Mesodermal cell (in vitro differentiated cells): ENCODE measurements around the gene WNK1.

Experiments
- H3K27ac ChIP-seq: 2 replicates; pipeline ENCODE4 v1.7.0; 2013; ENCODE audit warnings: mild to moderate bottlenecking, low read depth, low read length, moderate library complexity; ENCODE audit not compliant: severe bottlenecking
- H3K36me3 ChIP-seq: 2 replicates; pipeline ENCODE4 v1.7.1; 2013; ENCODE audit warnings: mild to moderate bottlenecking, low read length, moderate library complexity; ENCODE audit not compliant: control insufficient read depth, insufficient read depth
- H3K4me1 ChIP-seq: one replicate; pipeline ENCODE4 v1.7.1; 2013; ENCODE audit warnings: mild to moderate bottlenecking, low read length; ENCODE audit not compliant: insufficient read depth, control insufficient read depth, poor library complexity, severe bottlenecking
- H3K4me3 ChIP-seq: 2 replicates; pipeline ENCODE4 v1.7.0; 2013; ENCODE audit warnings: low read length, control low read depth, mild to moderate bottlenecking; ENCODE audit not compliant: insufficient read depth, poor library complexity, severe bottlenecking; ENCODE audit errors: extremely low read depth
- H3K9me3 ChIP-seq: 2 replicates; pipeline ENCODE4 v1.7.1; 2013; ENCODE audit warnings: mild to moderate bottlenecking, low read length, moderate library complexity; ENCODE audit not compliant: control insufficient read depth
- WGBS, 2 experiments: methylation state at CpG; one replicate each; pipeline ENCODE4 v1.1.5; 2013; ENCODE audit warnings: missing lambda C conversion rate in 2 of 2; ENCODE audit not compliant: insufficient coverage in 2 of 2; 5-methylcytosine and 5-hydroxymethylcytosine counted together

WNK1 gene

GRCh38 chr12:818733-819132 lies 66.4 kb downstream of the WNK1 start:
- Histone ChIP-seq H3K9me3 (no peaks in the 10 kb centered on the region), H3K4me1 (no peaks in the 10 kb centered on the region), H3K4me3 (no peak overlapping the region), H3K36me3 (peaks cover 49% of the 10 kb centered on the region), H3K27ac (no peak overlapping the region)
- WGBS, 2 experiments = 80 to 96% methylated on average over 1 to 4 of the region's 5 CpGs

- no peaks in the 10 kb centered on the region for H3K4me1 ChIP-seq
- 83 to 100% methylated on average over 1 of the region's 1 CpG for WGBS, 2 experiments
- peaks cover 39% of the 10 kb centered on the region for H3K36me3 ChIP-seq
Observed at GRCh38 chr12:820336-820735, 68.0 kb downstream of the WNK1 start.

GRCh38 chr12:823028-823698 lies 70.8 kb downstream of the WNK1 start:
- peaks cover 25% of the 10 kb centered on the region for H3K36me3 ChIP-seq
- no CpG with 5 or more reads among the region's 2 CpGs for WGBS, 2 experiments
- no peak overlapping the region for H3K27ac ChIP-seq
- H3K4me3 ChIP-seq = no peak overlapping the region
- H3K9me3 ChIP-seq = no peaks in the 10 kb centered on the region
- no peaks in the 10 kb centered on the region for H3K4me1 ChIP-seq

More at GRCh38 chr12:820336-820735, 68.0 kb downstream of the WNK1 start:
- Histone ChIP-seq H3K4me3 (no peak overlapping the region), H3K27ac (no peak overlapping the region), H3K9me3 (no peaks in the 10 kb centered on the region)

- no peaks in the 10 kb centered on the region for H3K9me3 ChIP-seq
- H3K4me1 ChIP-seq = no peaks in the 10 kb centered on the region
- 100% methylated on average over 1 of the region's 1 CpG; no CpG with 5 or more reads in 1 of the 2 experiments for WGBS, 2 experiments
- no peak overlapping the region for H3K4me3 ChIP-seq
- no peak overlapping the region for H3K27ac ChIP-seq
- peaks cover 40% of the 10 kb centered on the region for H3K36me3 ChIP-seq
Observed at GRCh38 chr12:826331-826730, 74.0 kb downstream of the WNK1 start.

- Histone ChIP-seq H3K9me3 (no peaks in the 10 kb centered on the region), H3K36me3 (peaks cover 54% of the 10 kb centered on the region), H3K4me1 (no peaks in the 10 kb centered on the region), H3K27ac (no peak overlapping the region), H3K4me3 (no peak overlapping the region)
Observed at GRCh38 chr12:828726-829395, 76.5 kb downstream of the WNK1 start.

- H3K4me3 ChIP-seq = no peak overlapping the region
- WGBS, 2 experiments = 89 to 100% methylated on average over 4 of the region's 4 CpGs
- H3K4me1 ChIP-seq = no peaks in the 10 kb centered on the region
- peaks cover 63% of the 10 kb centered on the region for H3K36me3 ChIP-seq
- no peak overlapping the region for H3K27ac ChIP-seq
- H3K9me3 ChIP-seq = no peaks in the 10 kb centered on the region
Observed at GRCh38 chr12:830111-830867, 77.9 kb downstream of the WNK1 start.

- peaks cover 55% of the 10 kb centered on the region for H3K36me3 ChIP-seq
- no peak overlapping the region for H3K4me3 ChIP-seq
- no peak overlapping the region for H3K27ac ChIP-seq
- WGBS, 2 experiments = 100% methylated on average over 1 of the region's 3 CpGs
- H3K4me1 ChIP-seq = no peaks in the 10 kb centered on the region
- H3K9me3 ChIP-seq = no peaks in the 10 kb centered on the region
Observed at GRCh38 chr12:835754-836518, 83.6 kb downstream of the WNK1 start.

GRCh38 chr12:836952-837351 lies 84.6 kb downstream of the WNK1 start:
- H3K4me3 ChIP-seq = no peak overlapping the region
- H3K36me3 ChIP-seq = peaks cover 57% of the 10 kb centered on the region
- H3K9me3 ChIP-seq = no peaks in the 10 kb centered on the region
- WGBS, 2 experiments = 92 to 94% methylated on average over 2 to 5 of the region's 6 CpGs
- no peak overlapping the region for H3K27ac ChIP-seq
- no peaks in the 10 kb centered on the region for H3K4me1 ChIP-seq

GRCh38 chr12:837548-837947 lies 85.2 kb downstream of the WNK1 start:
- Histone ChIP-seq H3K27ac (no peak overlapping the region), H3K4me1 (no peaks in the 10 kb centered on the region), H3K36me3 (peaks cover 59% of the 10 kb centered on the region), H3K9me3 (no peaks in the 10 kb centered on the region), H3K4me3 (no peak overlapping the region)
- 100% methylated on average over 2 of the region's 2 CpGs; no CpG with 5 or more reads in 1 of the 2 experiments for WGBS, 2 experiments

GRCh38 chr12:843609-844008 lies 91.2 kb downstream of the WNK1 start:
- no peaks in the 10 kb centered on the region for H3K9me3 ChIP-seq
- no peak overlapping the region for H3K4me3 ChIP-seq
- H3K4me1 ChIP-seq = peaks cover 13% of the 10 kb centered on the region
- H3K36me3 ChIP-seq = peaks cover 41% of the 10 kb centered on the region
- H3K27ac ChIP-seq = no peak overlapping the region
